DMS79 treated with DMSO at 0.1 percent for 48 hours (cell line): ENCODE measurements around the gene PTK7.
A peak's percentile ranks its signal among the peaks of the same experiment; 100 is the strongest.
"Not testable (repeated sequence)": the region's sequence is repeated elsewhere in the genome, so short reads cannot be mapped to it uniquely, and the experiment has no call there.

Experiments used
- DNase-seq: peaks from one replicate; lab custom pipeline; 2025; lab: John Stamatoyannopoulos, UW

PTK7 gene

GRCh38 chr6:43075670-43076463, at the start of gene PTK7:
Gene PTK7, plus strand, starts transcription at chr6:43076314. Its CDS starts 175 bp downstream, at chr6:43076489.
- peak; percentile 84 for DNase-seq

GRCh38 chr6:43026365-43026764, 49.7 kb upstream of the PTK7 start:
- no peak for DNase-seq

- no peak for DNase-seq
Observed at GRCh38 chr6:43029120-43029519, 47.0 kb upstream of the PTK7 start.

GRCh38 chr6:43032326-43032725, 43.8 kb upstream of the PTK7 start:
- no peak for DNase-seq

GRCh38 chr6:43033496-43034189, 42.5 kb upstream of the PTK7 start:
- DNase-seq: no peak

GRCh38 chr6:43034190-43034525, 42.0 kb upstream of the PTK7 start:
- no peak for DNase-seq

- DNase-seq: no peak
Observed at GRCh38 chr6:43035495-43036194, 40.5 kb upstream of the PTK7 start.

GRCh38 chr6:43036712-43037111, 39.4 kb upstream of the PTK7 start:
- no peak for DNase-seq

GRCh38 chr6:43037197-43037596, 38.9 kb upstream of the PTK7 start:
- DNase-seq: no peak

GRCh38 chr6:43037706-43038105, 38.4 kb upstream of the PTK7 start:
- no peak for DNase-seq

- DNase-seq: no peak
Observed at GRCh38 chr6:43038727-43039126, 37.4 kb upstream of the PTK7 start.

- DNase-seq: no peak
Observed at GRCh38 chr6:43040542-43041257, 35.4 kb upstream of the PTK7 start.

GRCh38 chr6:43041475-43041874, 34.6 kb upstream of the PTK7 start:
- DNase-seq: not testable (repeated sequence)

GRCh38 chr6:43043310-43043709, 32.8 kb upstream of the PTK7 start:
- no peak for DNase-seq

GRCh38 chr6:43045371-43045930, 30.7 kb upstream of the PTK7 start:
- no peak for DNase-seq

- no peak for DNase-seq
Observed at GRCh38 chr6:43047998-43048397, 28.1 kb upstream of the PTK7 start.

GRCh38 chr6:43050981-43051380, 25.1 kb upstream of the PTK7 start:
- DNase-seq: no peak

GRCh38 chr6:43052225-43052841, 23.8 kb upstream of the PTK7 start:
- no peak for DNase-seq

- peak; percentile 23 for DNase-seq
Observed at GRCh38 chr6:43052842-43053544, 23.1 kb upstream of the PTK7 start.

- DNase-seq: peak; percentile 95
Observed at GRCh38 chr6:43053545-43054205, 22.4 kb upstream of the PTK7 start, which contains the start of gene CUL7. Gene CUL7, minus strand, starts transcription at chr6:43053851. Its CDS starts 1,063 bp downstream, at chr6:43052788.
